ENCODE results near the gene RBM26. TPM values are rescaled to one million over a fixed set of nuclear protein-coding genes. Genes with fewer than 3 reads are reported as not detected.
A peak's percentile ranks its signal among the peaks of the same experiment; 100 is the strongest.
"Not testable (repeated sequence)": the region's sequence is repeated elsewhere in the genome, so short reads cannot be mapped to it uniquely, and the experiment has no call there.

The RBM26 gene
- total RNA-seq, 1 donor from 2014 or later, result 17.3 TPM

DNA sequence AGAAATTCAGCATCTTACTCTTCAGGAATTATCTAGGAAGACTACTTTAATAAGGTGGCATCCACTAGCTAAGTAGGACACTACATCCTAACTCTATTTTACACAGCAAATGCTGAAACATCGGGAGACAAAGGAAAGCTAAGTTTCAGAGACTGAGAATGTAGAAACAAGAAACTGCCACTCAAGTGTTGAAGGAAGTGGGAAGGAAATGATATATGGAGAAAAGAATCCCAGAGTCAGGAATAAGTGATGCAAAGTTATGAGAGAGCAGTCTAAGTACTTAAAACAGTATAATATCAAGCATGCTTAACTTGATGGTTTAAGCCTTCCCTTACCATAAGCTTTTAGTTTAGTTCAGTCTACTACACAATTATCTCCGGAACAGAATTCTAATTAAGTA lies 52.4 kb downstream of the RBM26 start:
- ATAC-seq (ENCODE audit: poor library complexity) (no peak), DNase-seq (no peak)
- intact Hi-C loops (cut with DNase I), result no loop called here

DNA sequence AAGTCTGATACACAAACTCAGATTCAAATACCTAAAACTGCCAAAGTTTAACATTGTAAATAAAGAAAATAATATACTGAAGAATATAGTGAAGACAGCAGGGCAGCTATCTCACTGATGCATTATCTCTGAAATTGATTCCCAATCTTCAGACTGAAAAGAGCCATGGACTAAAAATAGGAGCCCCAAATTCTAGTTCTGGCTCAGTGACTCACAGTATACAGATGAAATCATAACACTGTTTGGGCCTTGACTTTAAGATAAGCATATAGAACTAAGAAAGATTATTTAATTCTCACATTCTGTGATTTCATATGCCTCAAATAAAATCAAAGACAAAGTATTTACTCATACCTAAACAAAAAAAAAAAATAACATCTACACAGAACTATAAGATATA lies 53.9 kb downstream of the RBM26 start:
- intact Hi-C loops (cut with DNase I), result no loop called here
- ATAC-seq (ENCODE audit: poor library complexity) (no peak), DNase-seq (no peak)

DNA sequence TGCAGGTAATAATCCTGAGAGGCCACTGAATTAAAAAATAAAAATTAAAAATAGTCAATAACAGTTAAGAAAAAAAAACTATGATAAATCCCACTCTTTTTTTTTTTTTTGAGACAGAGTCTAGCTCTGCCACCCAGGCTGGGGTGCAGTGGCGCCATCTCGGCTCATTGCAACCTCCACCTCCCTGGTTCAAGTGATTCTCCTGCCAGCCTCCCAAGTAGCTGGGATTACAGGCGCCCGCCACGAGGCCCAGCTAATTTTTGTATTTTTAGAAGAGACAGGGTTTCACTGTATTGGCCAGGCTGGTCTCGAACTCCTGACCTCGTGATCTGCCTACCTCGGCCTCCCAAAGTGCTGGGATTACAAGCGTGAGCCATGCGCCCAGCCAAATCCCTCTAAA lies 56.4 kb downstream of the RBM26 start:
- intact Hi-C loops (cut with DNase I), result not testable (repeated sequence)

DNA sequence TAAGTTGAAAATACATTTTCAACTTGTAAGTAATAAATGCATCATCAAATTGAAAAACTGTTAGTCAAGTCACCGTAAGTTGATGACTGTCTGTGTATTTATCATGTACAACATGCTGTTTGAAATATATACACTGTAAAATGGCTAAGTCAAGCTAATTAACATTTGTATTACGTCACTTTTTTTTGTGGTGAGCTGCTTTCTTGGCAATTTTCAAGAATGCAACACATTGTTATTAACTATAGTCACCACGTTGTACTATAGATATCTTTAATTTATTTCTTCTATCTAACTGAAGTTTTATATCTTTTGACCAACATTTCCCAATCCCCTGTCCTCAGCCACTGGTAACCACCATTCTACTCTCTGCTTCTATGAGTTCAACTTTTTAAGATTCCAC lies 57.0 kb downstream of the RBM26 start:
- DNase-seq, result no peak
- ATAC-seq (ENCODE audit: poor library complexity), result no peak
- intact Hi-C loops (cut with DNase I), result no loop called here

More for the DNA sequence above, 56.4 kb downstream of the RBM26 start:
- ATAC-seq (ENCODE audit: poor library complexity); DNase-seq: not testable (repeated sequence)

DNA sequence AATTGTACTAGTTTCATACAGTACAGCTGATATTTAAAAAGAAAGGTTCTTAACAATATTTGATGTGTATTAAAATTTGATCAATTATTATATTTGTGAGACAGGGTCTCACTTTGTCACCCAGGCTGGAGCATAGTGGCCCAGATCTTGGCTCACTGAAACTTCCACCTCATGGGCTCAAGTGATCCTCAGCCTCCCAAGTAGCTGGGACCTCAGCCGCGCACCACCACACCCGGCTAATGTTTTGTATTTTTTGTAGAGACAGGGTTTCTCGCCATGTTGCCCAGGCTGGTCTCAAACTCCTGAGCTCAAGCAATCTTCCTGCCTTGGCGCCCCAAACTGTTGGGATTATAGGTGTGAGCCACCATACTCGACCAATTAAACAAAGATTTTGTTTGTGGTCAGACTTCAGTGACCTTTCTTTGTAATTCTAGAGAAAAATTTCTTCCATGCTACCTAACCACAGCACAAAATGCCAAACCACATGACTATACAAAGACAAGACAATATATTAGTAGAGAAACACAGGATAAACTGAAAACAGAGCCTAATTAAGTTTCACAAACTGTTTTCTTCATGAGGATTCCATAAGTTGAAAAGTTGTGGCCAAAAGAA lies 59.6 kb downstream of the RBM26 start:
- ATAC-seq (ENCODE audit: poor library complexity) (no peak), DNase-seq (no peak)
- intact Hi-C loops (cut with DNase I), result no loop called here

DNA sequence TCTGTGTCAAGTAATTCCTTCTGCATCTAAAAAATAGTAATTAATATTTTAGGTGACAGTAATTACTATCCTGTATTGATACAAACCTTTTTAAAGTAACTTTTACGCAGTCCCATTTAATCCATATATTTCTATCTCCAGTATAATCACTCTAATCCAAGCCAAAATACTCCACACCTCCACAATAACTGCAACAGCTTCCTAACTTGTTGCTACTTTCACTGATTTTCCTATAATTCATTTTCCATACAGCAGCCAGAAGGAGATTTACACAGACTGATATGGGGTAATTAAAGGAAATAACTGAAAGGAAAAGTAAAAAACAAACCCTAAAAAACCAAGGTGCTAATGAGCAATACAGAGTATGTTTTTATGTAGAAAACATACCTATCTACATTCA lies 64.9 kb downstream of the RBM26 start:
- ATAC-seq (ENCODE audit: poor library complexity), result no peak
- DNase-seq, result no peak
- intact Hi-C loops (cut with DNase I), result no loop called here

DNA sequence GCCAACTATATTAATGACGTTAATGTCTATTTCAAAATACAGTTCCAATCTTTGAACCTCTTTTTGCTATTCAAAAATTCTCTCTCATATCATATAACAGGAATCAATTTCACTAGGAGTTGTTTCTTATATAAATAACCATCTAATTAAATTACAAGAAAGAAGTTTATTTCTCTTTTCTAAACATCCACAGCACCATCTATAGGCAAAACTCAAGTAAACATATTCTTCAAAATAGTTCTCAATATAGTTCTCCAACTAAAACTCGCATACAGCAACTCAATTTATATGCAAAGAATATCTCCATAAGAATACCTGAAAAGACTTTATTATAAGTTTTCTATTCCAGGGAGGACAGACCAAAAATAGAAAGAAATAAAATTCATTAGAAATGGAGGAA lies 65.6 kb downstream of the RBM26 start:
- intact Hi-C loops (cut with DNase I), result no loop called here
- no peak for DNase-seq
- no peak for ATAC-seq (ENCODE audit: poor library complexity)

DNA sequence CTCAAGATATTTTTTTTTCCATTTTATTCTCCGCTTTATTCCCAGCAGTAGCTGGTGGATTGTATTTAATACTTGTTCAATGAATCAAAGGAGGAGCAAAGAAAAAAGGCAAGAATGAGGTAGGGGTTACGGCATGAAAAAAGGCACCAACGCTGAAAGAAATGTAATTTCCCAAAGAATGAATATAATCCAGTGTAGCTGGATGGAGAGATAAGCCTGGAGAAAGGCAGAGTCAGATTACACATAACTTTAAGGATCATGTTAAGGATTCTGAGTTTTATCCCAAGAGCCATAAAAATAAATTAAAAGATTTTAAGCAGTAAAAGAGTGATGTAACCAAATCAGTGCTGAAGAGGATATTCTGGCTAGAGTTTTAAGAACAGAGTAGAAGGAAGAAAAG lies 67.7 kb downstream of the RBM26 start:
- DNase-seq (no peak), ATAC-seq (ENCODE audit: poor library complexity) (no peak)
- intact Hi-C loops (cut with DNase I), result no loop called here

DNA sequence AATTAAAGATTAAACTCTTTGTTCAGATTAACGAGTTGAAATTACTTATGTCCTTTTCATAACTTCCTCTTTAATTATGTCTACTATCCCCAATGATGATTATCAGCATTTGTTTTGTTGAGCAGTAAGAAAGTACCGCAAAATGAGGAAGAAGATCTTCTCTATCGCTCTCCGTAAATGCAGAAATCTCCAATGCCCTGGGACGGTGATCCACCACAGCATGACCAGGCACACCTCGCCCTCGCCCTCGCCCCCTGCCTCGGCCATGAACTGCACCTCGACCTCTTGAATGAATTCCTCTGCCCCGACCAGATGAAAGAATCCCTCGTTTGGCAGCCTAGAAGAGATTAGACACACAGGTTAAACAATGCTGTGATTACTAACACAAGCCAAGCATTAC lies 69.1 kb downstream of the RBM26 start:
- no peak for ATAC-seq (ENCODE audit: poor library complexity)
- intact Hi-C loops (cut with DNase I), result no loop called here
- peak; percentile 22 for DNase-seq

DNA sequence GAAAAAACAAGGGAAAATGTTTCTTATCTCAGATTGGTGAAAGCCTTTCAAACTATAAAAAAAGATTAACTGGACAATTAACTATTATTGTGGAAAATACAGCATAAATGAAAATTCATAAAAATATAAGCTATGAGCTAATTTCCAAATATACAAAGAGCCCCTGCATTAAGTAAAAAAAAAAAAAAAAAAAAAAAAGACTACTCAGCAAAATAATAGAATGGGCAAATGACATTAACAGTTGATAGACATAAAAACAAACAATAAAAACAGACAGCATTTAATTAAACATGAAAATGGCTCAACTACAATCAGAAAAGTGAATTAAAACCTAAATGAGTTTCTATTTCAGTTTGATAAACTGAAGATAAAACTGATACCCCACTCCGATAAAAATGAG lies 77.5 kb downstream of the RBM26 start:
- intact Hi-C loops (cut with DNase I), result no loop called here
- DNase-seq, result no peak
- ATAC-seq (ENCODE audit: poor library complexity), result no peak

DNA sequence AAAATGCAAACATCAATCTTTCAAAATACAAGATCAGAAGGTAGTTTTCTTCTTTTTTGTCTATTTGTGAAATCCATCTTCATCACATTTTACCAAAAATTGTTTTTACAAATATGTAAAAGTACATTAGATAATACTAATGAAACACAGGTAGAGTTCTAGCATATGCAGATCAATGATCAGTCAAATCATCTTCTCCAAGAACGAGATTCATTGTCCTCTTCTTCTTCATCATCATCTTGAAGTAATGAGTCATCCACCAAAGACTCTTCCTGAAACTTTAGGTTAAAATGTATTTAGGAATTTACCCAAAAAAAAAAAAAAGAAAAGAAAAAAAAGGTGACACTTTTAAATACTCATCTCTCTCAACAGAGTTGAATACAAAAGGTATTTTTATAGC lies 85.6 kb downstream of the RBM26 start:
- intact Hi-C loops (cut with DNase I), result no loop called here
- DNase-seq (no peak), ATAC-seq (ENCODE audit: poor library complexity) (no peak)

DNA sequence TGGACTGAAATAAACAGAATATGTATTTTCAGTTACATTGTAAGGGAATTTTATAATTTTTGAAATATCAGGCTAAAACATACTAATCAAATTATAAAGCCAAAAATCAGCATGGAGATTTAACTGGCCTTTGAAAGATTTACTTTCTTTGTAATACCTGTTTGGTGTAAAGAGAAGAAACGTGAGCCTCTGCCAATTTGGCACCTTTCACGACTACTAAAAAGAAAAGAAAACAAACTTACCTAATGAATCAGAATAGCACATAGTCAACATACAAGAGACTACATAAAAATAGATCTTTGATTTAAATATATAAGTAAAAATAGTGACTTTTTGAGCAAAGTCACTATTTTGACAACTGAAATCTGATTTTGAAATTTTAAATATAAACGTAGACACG lies 87.4 kb downstream of the RBM26 start:
- no peak for ATAC-seq (ENCODE audit: poor library complexity)
- intact Hi-C loops (cut with DNase I), result no loop called here
- no peak for DNase-seq

DNA sequence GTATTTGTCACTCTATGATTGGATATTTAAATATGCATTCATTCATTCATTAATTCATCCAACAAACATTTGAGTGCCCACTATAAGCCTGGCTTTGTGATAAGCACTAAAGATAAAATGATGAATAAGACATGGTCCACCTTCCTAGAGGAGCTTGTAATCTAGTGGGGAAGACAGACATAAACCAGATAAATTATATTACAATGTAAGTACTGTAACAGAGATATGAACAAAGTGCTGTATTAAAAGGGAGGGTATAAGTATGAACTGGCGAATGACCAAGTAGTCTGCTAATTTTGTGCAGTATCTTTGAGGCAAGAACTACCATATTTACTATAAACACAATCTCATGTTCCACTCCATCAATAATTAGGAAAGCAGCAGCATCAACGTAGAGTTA lies 88.2 kb downstream of the RBM26 start:
- intact Hi-C loops (cut with DNase I), result no loop called here
- no peak for DNase-seq
- no peak for ATAC-seq (ENCODE audit: poor library complexity)

DNA sequence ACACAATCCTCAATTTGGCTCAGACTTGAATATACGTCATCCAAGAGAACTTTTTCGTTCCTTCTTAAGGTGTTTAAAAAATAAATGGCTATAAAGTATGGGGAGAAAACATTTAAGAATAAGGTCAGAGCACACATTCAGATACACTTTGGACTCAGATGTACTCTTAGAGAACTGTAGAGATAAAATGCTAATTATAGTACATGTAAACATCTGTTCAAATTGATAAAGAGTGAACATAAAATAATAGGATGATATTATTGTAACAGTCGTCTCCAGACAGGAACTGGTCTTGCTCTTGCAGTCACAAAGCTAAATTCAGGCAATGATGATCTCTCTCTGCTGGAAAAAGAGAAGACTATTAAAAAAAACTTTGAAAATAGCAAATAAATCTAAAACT lies 91.4 kb downstream of the RBM26 start:
- ATAC-seq (ENCODE audit: poor library complexity) (peak; percentile 33), DNase-seq (no peak)
- intact Hi-C loops (cut with DNase I), result no loop called here

DNA sequence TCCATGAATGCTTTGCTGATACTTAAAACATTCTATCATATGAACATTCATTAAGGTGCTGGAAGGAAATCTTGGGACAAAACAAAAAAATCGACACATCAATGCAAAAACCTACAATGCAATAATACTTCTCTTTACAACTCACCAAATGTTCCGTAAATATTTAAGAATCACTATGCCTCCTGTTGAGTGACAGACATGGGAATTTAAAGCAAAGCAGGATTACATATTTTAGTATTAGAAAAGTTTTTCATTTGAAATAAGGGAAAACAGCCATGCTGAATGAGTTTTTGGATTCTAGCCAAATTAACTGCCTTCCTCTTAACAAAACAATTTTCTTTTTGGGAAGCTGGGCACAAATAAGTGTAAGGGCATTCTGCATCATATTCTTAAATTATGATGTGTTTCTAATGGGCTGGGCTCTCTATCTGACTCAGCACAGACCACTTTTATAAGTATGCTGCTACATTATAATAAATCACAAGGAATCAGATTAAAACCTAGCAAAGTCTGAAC lies 93.7 kb downstream of the RBM26 start:
- intact Hi-C loops (cut with DNase I), result no loop called here
- ATAC-seq (ENCODE audit: poor library complexity) (no peak), DNase-seq (no peak)

DNA sequence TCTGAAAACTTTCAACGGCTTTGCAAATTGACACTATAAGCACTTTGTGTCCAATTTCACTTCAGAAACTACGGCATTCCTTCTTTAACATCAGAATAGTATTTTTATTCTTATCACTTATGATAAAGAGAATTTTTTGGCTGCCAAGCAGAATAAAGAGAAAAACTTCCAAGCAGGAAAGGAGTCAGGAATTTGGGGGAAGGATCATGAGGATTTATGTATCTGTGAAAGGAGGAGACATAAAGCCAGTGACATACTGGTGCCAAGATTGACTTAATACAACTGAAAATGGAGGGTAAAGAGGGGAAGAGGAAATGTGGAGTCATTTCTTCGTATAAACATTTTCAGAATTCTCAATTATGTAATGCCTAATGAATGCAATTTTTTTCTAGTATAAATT lies 94.7 kb downstream of the RBM26 start:
- DNase-seq (no peak), ATAC-seq (ENCODE audit: poor library complexity) (no peak)
- intact Hi-C loops (cut with DNase I), result no loop called here

DNA sequence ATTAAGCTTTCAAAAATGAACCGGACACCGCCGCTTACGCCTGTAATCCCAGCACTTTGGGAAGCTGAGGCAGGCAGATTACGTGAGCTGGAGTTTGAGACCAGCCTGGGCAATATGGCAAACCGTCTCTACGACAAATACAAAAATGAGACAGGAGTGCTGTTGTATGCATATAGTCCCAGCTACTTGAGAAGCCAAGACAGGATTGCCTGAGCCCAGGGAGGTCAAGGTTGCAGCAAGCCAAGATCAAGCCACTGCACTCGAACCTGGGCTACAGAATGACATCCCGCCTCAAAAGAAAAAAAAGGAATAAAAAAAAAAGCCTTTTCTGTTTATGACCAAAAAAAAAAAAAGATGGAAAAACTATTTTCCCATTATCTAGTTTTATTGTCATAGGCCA lies 96.4 kb downstream of the RBM26 start:
- ATAC-seq (ENCODE audit: poor library complexity) (no peak), DNase-seq (no peak)
- intact Hi-C loops (cut with DNase I), result no loop called here

DNA sequence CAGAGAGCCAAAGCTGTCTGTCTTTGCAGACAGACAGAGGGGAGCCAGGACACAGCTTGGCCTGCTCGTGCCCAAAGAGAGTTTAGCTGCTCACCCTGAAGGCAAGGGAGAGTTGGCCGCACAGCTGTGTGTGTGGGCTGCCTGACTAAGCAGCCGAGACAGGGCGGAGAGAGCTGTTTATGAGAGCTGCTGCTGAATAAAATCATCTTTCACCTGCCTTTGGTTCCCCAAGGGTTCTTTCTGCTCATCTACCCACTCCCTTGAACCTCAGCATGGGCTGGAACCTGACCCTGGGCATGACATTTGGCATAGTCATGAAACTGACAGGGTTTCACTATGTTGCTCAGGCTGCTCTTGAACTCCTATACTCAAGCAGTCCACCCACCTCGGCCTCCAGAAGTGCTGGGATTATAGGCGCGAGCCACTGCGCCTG lies 98.2 kb downstream of the RBM26 start:
- peak; percentile 34 for ATAC-seq (ENCODE audit: poor library complexity)
- intact Hi-C loops (cut with DNase I), result no loop called here

DNA sequence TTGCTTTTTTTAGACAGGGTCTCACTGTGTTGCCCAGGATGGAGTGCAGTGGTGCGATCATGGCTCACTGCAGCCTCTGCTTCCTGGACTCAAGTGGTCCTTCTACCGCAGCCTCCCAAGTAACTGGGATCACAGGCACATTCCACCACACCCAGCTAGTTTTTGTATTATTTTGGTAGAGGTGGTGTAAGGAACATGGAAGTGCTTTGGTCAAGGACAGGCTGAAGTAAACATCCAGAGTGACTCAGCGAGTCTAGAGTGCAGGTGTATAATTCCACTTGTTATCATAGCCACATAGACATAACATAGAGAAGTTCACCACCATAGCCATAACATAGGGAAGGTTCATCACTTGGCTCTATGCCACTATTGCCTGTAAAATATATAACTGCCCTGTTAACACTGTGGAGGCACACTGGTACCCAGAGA lies 98.6 kb downstream of the RBM26 start:
- intact Hi-C loops (cut with DNase I), result no loop called here
- ATAC-seq (ENCODE audit: poor library complexity) (no peak), DNase-seq (no peak)

More for the DNA sequence above, 98.2 kb downstream of the RBM26 start:
- no peak for DNase-seq

DNA sequence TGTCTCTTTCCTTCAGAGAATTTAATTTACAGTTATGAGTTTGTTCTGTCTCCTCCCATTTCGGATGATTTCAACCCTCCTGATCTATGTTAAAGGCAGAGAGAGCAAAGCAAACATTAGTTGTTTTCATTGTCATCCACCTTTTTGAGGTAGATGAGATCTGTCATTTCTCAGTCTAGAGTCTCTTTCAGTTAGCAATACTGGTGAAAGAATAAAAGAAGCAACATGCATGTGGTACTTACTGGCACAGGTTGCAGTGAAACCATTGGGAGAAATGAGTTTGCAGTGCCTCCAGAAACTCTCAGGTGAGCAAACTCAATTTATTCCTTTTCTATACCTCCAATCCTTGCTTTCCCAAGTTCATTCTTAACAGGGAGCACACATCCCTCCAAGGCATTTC lies 99.4 kb downstream of the RBM26 start:
- no peak for ATAC-seq (ENCODE audit: poor library complexity)
- DNase-seq, result no peak
- intact Hi-C loops (cut with DNase I), result no loop called here

DNA sequence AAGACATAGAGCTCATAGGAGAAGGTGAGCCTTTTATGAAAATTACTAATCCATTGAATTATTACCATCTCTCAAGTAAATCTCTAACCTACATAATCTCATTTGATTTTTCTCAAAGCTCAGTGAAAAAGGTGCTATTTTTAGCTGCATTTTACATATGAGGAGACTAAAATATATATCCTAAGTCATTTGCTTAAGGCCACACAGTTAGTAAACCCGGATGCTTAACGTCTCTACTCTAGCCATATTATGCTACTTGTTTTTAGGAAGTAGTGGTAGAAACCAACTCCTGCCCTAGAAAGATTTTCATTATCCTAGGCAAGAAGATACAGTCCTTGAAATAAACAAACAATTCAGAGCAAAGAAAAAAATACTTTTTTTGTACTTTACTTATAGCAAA lies 108.9 kb downstream of the RBM26 start:
- intact Hi-C loops (cut with DNase I), result no loop called here
- ATAC-seq (ENCODE audit: poor library complexity) (no peak), DNase-seq (no peak)

All from Right ventricle myocardium superior (tissue), 1 donor.